Endothelial cell of umbilical vein (primary cell): ENCODE measurements around the gene TSKU.
A peak's percentile ranks its signal among the peaks of the same experiment; 100 is the strongest.

Experiments used
- CTCF ChIP-seq, 2 donors: IDR thresholded peaks; 1 replicate in 1 of 2; 2 replicates in 1 of 2; pipeline ENCODE4 v1.5.1; 2011; ENCODE audit warnings: low read length in 2 of 2, mild to moderate bottlenecking in 2 of 2, moderate library complexity in 2 of 2, control low read depth in 1 of 2, inconsistent platforms in 1 of 2, low read depth in 1 of 2; ENCODE audit not compliant: insufficient read depth in 1 of 2; ENCODE audit errors: extremely low read depth in 1 of 2
- EZH2 ChIP-seq: IDR thresholded peaks from 2 replicates; pipeline ENCODE4 v1.6.1; 2012; ENCODE audit warnings: borderline replicate concordance, low read depth, mild to moderate bottlenecking, moderate library complexity, low read length, inconsistent platforms; ENCODE audit not compliant: severe bottlenecking
- FOS ChIP-seq: IDR thresholded peaks from 2 replicates; pipeline ENCODE4 v1.6.1; 2011; ENCODE audit warnings: mild to moderate bottlenecking, low read length, moderate library complexity, borderline replicate concordance; ENCODE audit not compliant: insufficient read depth
- GATA2 ChIP-seq: IDR thresholded peaks from 2 replicates; pipeline ENCODE4 v1.7.0; 2011; ENCODE audit warnings: low read depth, mild to moderate bottlenecking, moderate library complexity, mixed read lengths, low read length; ENCODE audit not compliant: insufficient read length, insufficient read depth
- JUN ChIP-seq: IDR thresholded peaks from 2 replicates; pipeline ENCODE4 v1.6.1; 2011; ENCODE audit warnings: borderline replicate concordance, low read depth; ENCODE audit not compliant: insufficient read length, insufficient read depth
- MAX ChIP-seq: IDR thresholded peaks from 2 replicates; pipeline ENCODE4 v1.6.1; 2011; ENCODE audit not compliant: insufficient read depth, insufficient read length
- MYC ChIP-seq: IDR thresholded peaks from one replicate; pipeline ENCODE4 v1.6.1; 2011; ENCODE audit warnings: mild to moderate bottlenecking, low read depth, low read length
- POLR2A ChIP-seq: IDR thresholded peaks from 2 replicates; pipeline ENCODE4 v1.6.1; 2012; ENCODE audit warnings: low read depth, mild to moderate bottlenecking, control low read depth, low read length
- POLR2AphosphoS5 ChIP-seq: IDR thresholded peaks from 2 replicates; pipeline ENCODE4 v1.6.1; 2012; ENCODE audit warnings: low read depth, mild to moderate bottlenecking, control low read depth, low read length, moderate library complexity; ENCODE audit not compliant: insufficient read depth

- no peak for TF ChIP-seq MYC
- TF ChIP-seq CTCF (IDR thresholded peaks at IDR 0.05; ENCODE audit: extremely low read depth in 1 of 2, insufficient read depth in 1 of 2, low read depth in 1 of 2, low read length in 2 of 2) = peak in 1 of 2 donors; percentile 9
- TF ChIP-seq POLR2AphosphoS5 = no peak
- TF ChIP-seq POLR2A = no peak
- no peak for TF ChIP-seq GATA2
- no peak for TF ChIP-seq JUN
- no peak for TF ChIP-seq MAX
- TF ChIP-seq EZH2 = no peak
- TF ChIP-seq FOS = no peak
Measured at GRCh38 chr11:76836613-76837291, 53.6 kb downstream of the TSKU start.
